ENCODE results near the gene MAGIX.
"Not testable (repeated sequence)": the region's sequence is repeated elsewhere in the genome, so short reads cannot be mapped to it uniquely, and the experiment has no call there.

The MAGIX gene

GRCh38 chrX:49162620-49163019, at the start of gene MAGIX:
TSS of gene MAGIX (plus strand) at chrX:49162758. CDS start at chrX:49162890, 132 bp downstream.
- DNase-seq (ENCODE audit: low spot score) = no peak

GRCh38 chrX:49116076-49116475, 46.5 kb upstream of the MAGIX start:
- DNase-seq (ENCODE audit: low spot score) = no peak

GRCh38 chrX:49116716-49117115, 45.8 kb upstream of the MAGIX start:
- DNase-seq (ENCODE audit: low spot score) = no peak

- DNase-seq (ENCODE audit: low spot score) = no peak
These were observed 45.0 kb upstream of the MAGIX start for GRCh38 chrX:49117581-49117980.

- no peak for DNase-seq (ENCODE audit: low spot score)
These were observed 42.5 kb upstream of the MAGIX start for GRCh38 chrX:49120091-49120490.

- DNase-seq (ENCODE audit: low spot score) = no peak
These were observed 40.1 kb upstream of the MAGIX start for GRCh38 chrX:49122499-49122898.

GRCh38 chrX:49127742-49128258, 34.8 kb upstream of the MAGIX start:
- DNase-seq (ENCODE audit: low spot score) = not testable (repeated sequence)

GRCh38 chrX:49129427-49129826, 33.1 kb upstream of the MAGIX start:
- no peak for DNase-seq (ENCODE audit: low spot score)

- not testable (repeated sequence) for DNase-seq (ENCODE audit: low spot score)
These were observed 30.3 kb upstream of the MAGIX start for GRCh38 chrX:49132275-49132674.

- no peak for DNase-seq (ENCODE audit: low spot score)
These were observed 28.8 kb upstream of the MAGIX start for GRCh38 chrX:49133759-49134158.

GRCh38 chrX:49137492-49137891, 25.1 kb upstream of the MAGIX start:
- DNase-seq (ENCODE audit: low spot score) = no peak

- no peak for DNase-seq (ENCODE audit: low spot score)
These were observed 22.8 kb upstream of the MAGIX start for GRCh38 chrX:49139713-49140112.

- DNase-seq (ENCODE audit: low spot score) = not testable (repeated sequence)
These were observed 20.3 kb upstream of the MAGIX start for GRCh38 chrX:49142264-49142663.

- not testable (repeated sequence) for DNase-seq (ENCODE audit: low spot score)
These were observed 19.4 kb upstream of the MAGIX start for GRCh38 chrX:49143154-49143553.

GRCh38 chrX:49147282-49147681, 15.3 kb upstream of the MAGIX start:
- no peak for DNase-seq (ENCODE audit: low spot score)

GRCh38 chrX:49147936-49148335, 14.6 kb upstream of the MAGIX start:
- no peak for DNase-seq (ENCODE audit: low spot score)

- not testable (repeated sequence) for DNase-seq (ENCODE audit: low spot score)
These were observed 14.0 kb upstream of the MAGIX start for GRCh38 chrX:49148390-49149100.

GRCh38 chrX:49149291-49149690, 13.3 kb upstream of the MAGIX start:
- DNase-seq (ENCODE audit: low spot score) = not testable (repeated sequence)

- no peak for DNase-seq (ENCODE audit: low spot score)
These were observed 9.1 kb upstream of the MAGIX start for GRCh38 chrX:49153467-49153866.

- DNase-seq (ENCODE audit: low spot score) = peak; percentile 63
These were observed 7.2 kb upstream of the MAGIX start for GRCh38 chrX:49155243-49155899.

GRCh38 chrX:49155900-49156837, 6.4 kb upstream of the MAGIX start:
- DNase-seq (ENCODE audit: low spot score) = peak; percentile 81

- no peak for DNase-seq (ENCODE audit: low spot score)
These were observed 5.4 kb upstream of the MAGIX start for GRCh38 chrX:49157194-49157593.

All from COLO829 (cell line).